OCI-LY1 (cell line): ENCODE measurements around the gene BTN1A1.

ENCODE experiments used
- H2AFZ ChIP-seq: fragments of 200-600 bp; sonication (generic), shearing (Covaris generic); 2 replicates; pipeline ENCODE4 v1.6.0; 2014; ENCODE audit warnings: antibody characterized with exemption, mild to moderate bottlenecking, low read length
- H3F3A ChIP-seq: fragments of 200-600 bp; sonication (generic), shearing (Covaris generic); 2 replicates; pipeline ENCODE4 v1.6.0; 2014; ENCODE audit warnings: mild to moderate bottlenecking, antibody characterized with exemption, low read length, moderate library complexity; ENCODE audit not compliant: insufficient read depth
- H3K27ac ChIP-seq: fragments of 200-600 bp; sonication (generic); 2 replicates; pipeline ENCODE4 v1.5.1; 2014; ENCODE audit warnings: low read length, mixed run types, mild to moderate bottlenecking, low read depth; ENCODE audit not compliant: poor library complexity, severe bottlenecking
- H3K27me3 ChIP-seq: fragments of 200-600 bp; sonication (generic); 2 replicates; pipeline ENCODE4 v1.6.0; 2014; ENCODE audit warnings: antibody characterized with exemption, mild to moderate bottlenecking, low read length, moderate library complexity; ENCODE audit not compliant: insufficient read depth
- H3K36me3 ChIP-seq: fragments of 200-600 bp; sonication (generic); 2 replicates; pipeline ENCODE4 v1.6.1; 2014; ENCODE audit warnings: mild to moderate bottlenecking, antibody characterized with exemption, low read length, moderate library complexity, mixed read lengths; ENCODE audit not compliant: insufficient read depth
- H3K4me1 ChIP-seq: fragments of 200-600 bp; sonication (generic); 2 replicates; pipeline ENCODE4 v1.5.1; 2014; ENCODE audit warnings: mild to moderate bottlenecking, low read length, moderate library complexity; ENCODE audit not compliant: insufficient read depth, severe bottlenecking
- H3K4me2 ChIP-seq: fragments of 200-600 bp; sonication (generic), shearing (Covaris generic); 2 replicates; pipeline ENCODE4 v1.6.1; 2014; ENCODE audit warnings: low read length
- H3K4me3 ChIP-seq: fragments of 200-600 bp; sonication (generic); 2 replicates; pipeline ENCODE4 v1.5.1; 2014; ENCODE audit warnings: low read length, low read depth, mild to moderate bottlenecking, mixed read lengths; ENCODE audit not compliant: poor library complexity, severe bottlenecking
- H3K79me2 ChIP-seq: fragments of 200-600 bp; shearing (Covaris generic); 2 replicates; pipeline ENCODE4 v1.6.1; 2016; ENCODE audit warnings: mixed run types, low read length, mixed read lengths; ENCODE audit not compliant: insufficient read depth
- H3K9ac ChIP-seq: fragments of 200-600 bp; sonication (generic), shearing (Covaris generic); 2 replicates; pipeline ENCODE4 v1.6.1; 2014; ENCODE audit warnings: mild to moderate bottlenecking, low read length, mixed read lengths
- H3K9me2 ChIP-seq: fragments of 200-600 bp; sonication (generic), shearing (Covaris generic); 2 replicates; pipeline ENCODE4 v1.6.1; 2014; ENCODE audit warnings: low read depth, mild to moderate bottlenecking, low read length, mixed read lengths
- H3K9me3 ChIP-seq: fragments of 200-600 bp; shearing (Covaris generic); 2 replicates; pipeline ENCODE4 v1.6.1; 2014; ENCODE audit warnings: low read length, mixed read lengths
- H4K20me1 ChIP-seq: fragments of 200-600 bp; sonication (generic), shearing (Covaris generic); 2 replicates; pipeline ENCODE4 v1.6.0; 2016; ENCODE audit warnings: mild to moderate bottlenecking, low read length; ENCODE audit not compliant: insufficient read depth
- CTCF ChIP-seq: fragments of 200-600 bp; sonication (generic), shearing (Covaris generic); IDR thresholded peaks from 2 replicates; pipeline ENCODE4 v1.5.1; 2017; ENCODE audit warnings: mild to moderate bottlenecking, antibody characterized with exemption, low read length, moderate library complexity, mixed read lengths
- EZH2 ChIP-seq: fragments of 200-600 bp; sonication (generic), shearing (Covaris generic); IDR thresholded peaks from 2 replicates; pipeline ENCODE4 v1.8.0; 2017; ENCODE audit warnings: borderline replicate concordance, mixed run types, mild to moderate bottlenecking, antibody characterized with exemption, low read length, moderate library complexity, mixed read lengths

The BTN1A1 gene

GRCh38 chr6:26491604-26492003, 8.5 kb upstream of the BTN1A1 start:
- Histone ChIP-seq H3K27me3 (no peaks in the 10 kb centered on the region), H3K36me3 (no peaks in the 10 kb centered on the region; the same call in 1 of the 2 replicates), H3K4me3 (no peak overlapping the region), H3K4me1 (peaks cover 10% of the 10 kb centered on the region), H3K4me2 (no peak overlapping the region), H3K27ac (no peak overlapping the region), H3F3A (no peaks in the 10 kb centered on the region), H3K9me3 (no peaks in the 10 kb centered on the region; the same call in 1 of the 2 replicates), H2AFZ (no peak overlapping the region), H4K20me1 (no peaks in the 10 kb centered on the region), H3K79me2 (no peaks in the 10 kb centered on the region), H3K9me2 (no peaks in the 10 kb centered on the region), H3K9ac (no peak overlapping the region)
- TF ChIP-seq CTCF (no peak), EZH2 (no peak)

DNA sequence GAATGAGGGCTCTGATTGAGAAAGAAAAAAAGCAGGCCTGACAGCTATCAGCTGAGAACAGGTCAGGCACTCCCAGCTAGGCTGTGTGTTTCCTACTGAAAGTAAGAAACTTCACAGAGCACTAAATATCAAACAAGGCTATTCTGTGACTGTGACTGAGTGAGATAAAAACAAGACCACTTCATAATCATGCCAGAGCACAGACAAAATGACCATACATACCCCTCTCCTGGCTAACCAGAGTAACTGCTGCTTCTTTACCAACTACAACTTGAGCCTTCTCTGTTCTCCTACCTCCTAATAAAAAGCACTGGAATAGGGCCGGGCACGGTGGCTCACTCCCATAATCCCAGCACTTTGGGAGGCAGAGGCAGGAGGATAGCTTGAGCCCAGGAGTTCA, 6.8 kb upstream of the BTN1A1 start:
- Histone ChIP-seq H3K27me3 (no peaks in the 10 kb centered on the region), H4K20me1 (no peaks in the 10 kb centered on the region), H3K4me2 (no peak overlapping the region), H3K79me2 (no peaks in the 10 kb centered on the region), H2AFZ (no peak overlapping the region), H3K4me1 (peaks cover 10% of the 10 kb centered on the region), H3K27ac (no peak overlapping the region), H3K9me3 (no peaks in the 10 kb centered on the region), H3K9me2 (no peaks in the 10 kb centered on the region), H3K9ac (no peak overlapping the region), H3F3A (no peaks in the 10 kb centered on the region), H3K4me3 (no peak overlapping the region), H3K36me3 (no peaks in the 10 kb centered on the region)
- TF ChIP-seq EZH2 (no peak), CTCF (peak; percentile 45)

- H3K9me3 ChIP-seq = no peaks in the 10 kb centered on the region
- TF ChIP-seq CTCF = no peak
- TF ChIP-seq EZH2 = no peak
- H2AFZ ChIP-seq = no peak overlapping the region
- H3K79me2 ChIP-seq = no peaks in the 10 kb centered on the region
- H3K36me3 ChIP-seq = no peaks in the 10 kb centered on the region
- H3K4me1 ChIP-seq = peaks cover 10% of the 10 kb centered on the region
- H3K27ac ChIP-seq = no peak overlapping the region
- no peaks in the 10 kb centered on the region for H4K20me1 ChIP-seq
- H3K27me3 ChIP-seq = no peaks in the 10 kb centered on the region
- no peak overlapping the region for H3K9ac ChIP-seq
- no peaks in the 10 kb centered on the region for H3F3A ChIP-seq
- no peak overlapping the region for H3K4me2 ChIP-seq
- H3K9me2 ChIP-seq = no peaks in the 10 kb centered on the region
- no peak overlapping the region for H3K4me3 ChIP-seq
Measured at GRCh38 chr6:26494117-26494516, 6.0 kb upstream of the BTN1A1 start.
